OCI-LY7 (cell line): ENCODE data around the gene NEO1.

Experiments used
- EZH2phosphoT487 ChIP-seq: fragments of 200-600 bp; sonication (generic); IDR thresholded peaks from 2 replicates; pipeline ENCODE4 v1.6.1; 2018; ENCODE audit warnings: low read depth, borderline replicate concordance, mild to moderate bottlenecking, mixed run types, antibody characterized with exemption, low read length, moderate library complexity, mixed read lengths
- TF ChIP-seq, protein P1 (sequence below): fragments of 200-600 bp; sonication (generic); conservative IDR thresholded peaks from 2 replicates; pipeline ENCODE4 v1.5.1; 2014; ENCODE audit warnings: mild to moderate bottlenecking, antibody characterized with exemption, low read length, moderate library complexity, mixed read lengths

DNA sequence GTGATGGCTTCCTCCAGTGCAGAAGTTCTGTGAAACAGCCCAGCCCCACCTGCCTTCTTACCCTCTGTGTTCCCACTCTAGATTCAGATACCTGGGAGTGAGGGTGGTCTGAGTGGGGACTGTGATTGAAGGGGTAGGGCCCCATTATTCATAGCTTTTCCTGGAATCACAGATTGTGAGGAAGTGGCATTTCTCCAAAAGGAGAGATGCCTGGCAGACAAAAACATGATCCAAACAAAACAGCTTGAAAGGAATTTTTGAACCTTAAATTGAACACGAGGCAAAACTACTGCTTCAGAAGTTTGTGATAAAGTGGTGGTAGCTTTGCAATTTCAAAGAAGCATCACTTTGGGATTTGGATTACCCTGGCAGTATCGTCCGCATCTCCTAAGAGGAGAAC is 29.2 kb upstream of the NEO1 start:
- TF ChIP-seq, protein P1, sequence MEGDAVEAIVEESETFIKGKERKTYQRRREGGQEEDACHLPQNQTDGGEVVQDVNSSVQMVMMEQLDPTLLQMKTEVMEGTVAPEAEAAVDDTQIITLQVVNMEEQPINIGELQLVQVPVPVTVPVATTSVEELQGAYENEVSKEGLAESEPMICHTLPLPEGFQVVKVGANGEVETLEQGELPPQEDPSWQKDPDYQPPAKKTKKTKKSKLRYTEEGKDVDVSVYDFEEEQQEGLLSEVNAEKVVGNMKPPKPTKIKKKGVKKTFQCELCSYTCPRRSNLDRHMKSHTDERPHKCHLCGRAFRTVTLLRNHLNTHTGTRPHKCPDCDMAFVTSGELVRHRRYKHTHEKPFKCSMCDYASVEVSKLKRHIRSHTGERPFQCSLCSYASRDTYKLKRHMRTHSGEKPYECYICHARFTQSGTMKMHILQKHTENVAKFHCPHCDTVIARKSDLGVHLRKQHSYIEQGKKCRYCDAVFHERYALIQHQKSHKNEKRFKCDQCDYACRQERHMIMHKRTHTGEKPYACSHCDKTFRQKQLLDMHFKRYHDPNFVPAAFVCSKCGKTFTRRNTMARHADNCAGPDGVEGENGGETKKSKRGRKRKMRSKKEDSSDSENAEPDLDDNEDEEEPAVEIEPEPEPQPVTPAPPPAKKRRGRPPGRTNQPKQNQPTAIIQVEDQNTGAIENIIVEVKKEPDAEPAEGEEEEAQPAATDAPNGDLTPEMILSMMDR: no peak
- TF ChIP-seq EZH2phosphoT487: no peak
